Left lung (tissue), 10 donors: ENCODE measurements around the gene TCEAL3. TPM values are rescaled to one million over a fixed set of nuclear protein-coding genes. Genes with fewer than 3 reads are reported as not detected.
A peak's percentile ranks its signal among the peaks of the same experiment; 100 is the strongest.
"Not testable (repeated sequence)": the region's sequence is repeated elsewhere in the genome, so short reads cannot be mapped to it uniquely, and the experiment has no call there.

Experiments
- ATAC-seq: fragments of 200-7000 bp; cut with Tn5 transposase; one replicate; pipeline ENCODE4 v1.9.1; 2020; ENCODE audit warnings: moderate library complexity
- DNase-seq, 4 donors: peaks; one replicate each; pipeline ENCODE4 v3.0.0-alpha.2; 2013 to 2020
- H3K27ac ChIP-seq, 2 donors: fragments of 200-600 bp; sonication (generic) in 1 of 2; one replicate each; pipeline versions ENCODE4 v1.5.0 to v1.8.0; 2020 to 2021
- H3K27me3 ChIP-seq, 2 donors: fragments of 200-600 bp; sonication (generic) in 1 of 2; one replicate each; pipeline versions ENCODE4 v1.5.0 to v1.8.0; 2020 to 2021
- H3K36me3 ChIP-seq, 2 donors: fragments of 200-600 bp; sonication (generic) in 1 of 2; one replicate each; pipeline versions ENCODE4 v1.5.0 to v1.8.0; 2020 to 2021
- H3K4me1 ChIP-seq, 2 donors: fragments of 200-600 bp; one replicate each; pipeline ENCODE4 v1.8.0; 2021
- H3K4me3 ChIP-seq, 2 donors: fragments of 200-600 bp; sonication (generic) in 1 of 2; one replicate each; pipeline versions ENCODE4 v1.5.0 to v1.8.0; 2020 to 2021; ENCODE audit warnings: mild to moderate bottlenecking in 1 of 2
- H3K9me3 ChIP-seq, 2 donors: fragments of 200-600 bp; sonication (generic) in 1 of 2; one replicate each; pipeline versions ENCODE4 v1.5.0 to v1.8.0; 2020 to 2021
- CTCF ChIP-seq, 2 donors: fragments of 200-600 bp; sonication (generic) in 1 of 2; IDR thresholded peaks; one replicate each; pipeline versions ENCODE4 v1.5.0 to v1.8.0; 2021; ENCODE audit warnings: antibody characterized with exemption in 2 of 2
- intact Hi-C, 2 donors: fragments of 100-400 bp; cut with DNase I; formaldehyde crosslinking; loops; one replicate each; pipeline versions ENCODE4 v1.11.2 to v1.14.2; 2022
- polyA plus RNA-seq, 6 donors: library from polyadenylated mRNA; unstranded; fragments of 120-200 nt; gene quantifications; one replicate each; pipeline ENCODE4 v1.2.1, GENCODE V29; 2013; ENCODE audit not compliant: insufficient read length in 6 of 6
- total RNA-seq, 2 donors: library from RNA; stranded (reverse); fragmentation: NEBNext Ultra II Directional; extraction: Animal tissue kit (Norgen Biotek cat#: 25700); gene quantifications; one replicate each; pipeline ENCODE4 v1.2.1, GENCODE V29; 2021
- donor health status: DM: no; HTN: yes; CAD: no.
- donor health status: DM: no; HTN: no; CAD: no.

The TCEAL3 gene
- total and polyA plus RNA-seq, 8 donors: 20.8 to 30.4 (median 25.6) TPM

GRCh38 chrX:103629318-103630170, 21.8 kb downstream of the TCEAL3 start:
- H3K27ac ChIP-seq: peak overlapping the region; percentile 82 to 91
- peak in 1 of 2 donors; percentile 13 for TF ChIP-seq CTCF (IDR thresholded peaks at IDR 0.05)
- intact Hi-C loops: no loop called here
- H3K4me1 ChIP-seq: no peaks in the 10 kb centered on the region
- ATAC-seq: peak; percentile 84
- no peaks in the 10 kb centered on the region for H3K9me3 ChIP-seq
- no peaks in the 10 kb centered on the region for H3K27me3 ChIP-seq
- peak; percentile 65 to 83 (median 80) for DNase-seq
- H3K36me3 ChIP-seq: no peaks in the 10 kb centered on the region
- peak overlapping the region; percentile 57 to 58 for H3K4me3 ChIP-seq

GRCh38 chrX:103630171-103630511, 22.4 kb downstream of the TCEAL3 start:
- intact Hi-C loops: no loop called here

GRCh38 chrX:103631145-103631544, 23.4 kb downstream of the TCEAL3 start:
- Histone ChIP-seq H3K9me3 (no peaks in the 10 kb centered on the region), H3K4me3 (no peak overlapping the region), H3K4me1 (no peaks in the 10 kb centered on the region), H3K27ac (no peak overlapping the region), H3K27me3 (no peaks in the 10 kb centered on the region), H3K36me3 (no peaks in the 10 kb centered on the region)
- intact Hi-C loops: no loop called here
- no peak for ATAC-seq
- DNase-seq: no peak
- TF ChIP-seq CTCF (IDR thresholded peaks at IDR 0.05): no peak

More at GRCh38 chrX:103630171-103630511, 22.4 kb downstream of the TCEAL3 start:
- H3K27me3 ChIP-seq: no peaks in the 10 kb centered on the region
- peak overlapping the region; percentile 57 to 58 for H3K4me3 ChIP-seq
- no peaks in the 10 kb centered on the region for H3K36me3 ChIP-seq
- no peak for DNase-seq
- no peaks in the 10 kb centered on the region for H3K4me1 ChIP-seq
- no peaks in the 10 kb centered on the region for H3K9me3 ChIP-seq
- peak in 1 of 2 donors; percentile 28 for TF ChIP-seq CTCF (IDR thresholded peaks at IDR 0.05)
- ATAC-seq: no peak
- H3K27ac ChIP-seq: peak overlapping the region; percentile 82 to 91

GRCh38 chrX:103635436-103635835, 27.7 kb downstream of the TCEAL3 start:
- Histone ChIP-seq H3K27me3 (no peaks in the 10 kb centered on the region), H3K4me1 (no peaks in the 10 kb centered on the region), H3K27ac (no peak overlapping the region), H3K4me3 (no peak overlapping the region), H3K36me3 (no peaks in the 10 kb centered on the region), H3K9me3 (no peaks in the 10 kb centered on the region)
- TF ChIP-seq CTCF (IDR thresholded peaks at IDR 0.05): no peak
- DNase-seq (no peak), ATAC-seq (no peak)
- intact Hi-C loops: no loop called here

DNA sequence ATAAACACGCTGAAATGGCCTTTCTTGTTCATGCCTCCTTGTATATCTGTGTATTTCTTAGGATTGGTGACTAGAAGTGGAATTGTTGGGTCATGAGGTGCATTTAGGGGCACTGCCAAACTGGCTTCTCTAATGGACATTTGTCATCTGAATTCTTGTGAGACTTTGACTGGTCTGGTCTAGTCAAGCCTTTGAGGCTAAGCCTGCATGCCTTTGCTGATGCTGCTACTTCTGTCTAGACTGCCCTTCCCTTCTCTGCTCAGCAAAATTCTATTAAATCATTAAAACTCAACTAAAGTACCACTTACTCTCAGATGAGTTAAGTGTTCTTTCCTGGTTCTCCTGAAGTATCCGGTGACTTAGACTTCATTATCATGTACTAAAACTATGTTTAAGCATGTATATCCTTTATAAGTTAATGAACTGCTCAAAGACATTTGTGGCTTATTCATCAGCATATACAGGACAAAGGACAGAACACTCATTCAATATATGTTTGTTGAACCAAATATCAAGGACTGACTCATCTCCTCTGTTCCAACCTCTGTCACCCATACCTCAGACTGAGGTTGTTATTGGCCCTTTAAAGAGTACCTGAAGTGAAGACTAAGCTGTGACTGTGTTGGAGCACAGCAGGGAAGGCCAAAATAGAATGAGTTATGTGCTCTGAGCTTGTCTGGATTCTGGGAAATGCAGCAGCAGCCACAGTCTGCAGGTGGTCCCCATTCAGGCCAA, 30.0 kb downstream of the TCEAL3 start:
- intact Hi-C loops: no loop called here
- no peak for ATAC-seq
- TF ChIP-seq CTCF (IDR thresholded peaks at IDR 0.05): no peak
- Histone ChIP-seq H3K9me3 (no peaks in the 10 kb centered on the region), H3K4me3 (no peak overlapping the region), H3K4me1 (no peaks in the 10 kb centered on the region), H3K36me3 (no peaks in the 10 kb centered on the region), H3K27ac (no peak overlapping the region), H3K27me3 (no peaks in the 10 kb centered on the region)
- DNase-seq: no peak

GRCh38 chrX:103638479-103639346, 30.9 kb downstream of the TCEAL3 start:
- H3K36me3 ChIP-seq, intact Hi-C loops, H3K4me3 ChIP-seq, H3K9me3 ChIP-seq, DNase-seq, H3K27me3 ChIP-seq, H3K27ac ChIP-seq, H3K4me1 ChIP-seq: not testable (repeated sequence)
- ATAC-seq: peak; percentile 87
